ENCODE data around the gene MED13L. TPM values are rescaled to one million over a fixed set of nuclear protein-coding genes. Genes with fewer than 3 reads are reported as not detected.

MED13L gene
- total RNA-seq, 2 donors from 2014 or later, result 88.9 to 140 TPM

DNA sequence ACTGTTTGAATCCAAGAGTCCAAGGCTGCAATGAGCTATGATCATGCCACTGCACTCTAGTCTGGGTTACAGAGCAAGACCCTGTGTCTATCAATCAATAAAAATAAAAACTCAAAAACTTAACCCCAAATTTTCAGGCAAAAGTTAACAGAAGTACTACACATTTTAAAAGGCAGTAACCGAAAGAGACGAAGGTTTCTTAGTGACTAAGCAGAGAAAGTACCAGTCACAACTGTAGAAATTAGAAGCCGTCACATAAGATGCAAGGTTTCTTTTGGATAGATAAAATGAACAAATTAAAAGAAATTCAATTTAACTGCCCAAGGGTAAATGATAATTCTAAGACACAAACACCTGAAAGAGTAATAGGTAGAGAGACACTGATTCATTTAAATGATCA is 103.5 kb downstream of the MED13L start:
- Histone ChIP-seq H3K9me3 (no peaks in the 10 kb centered on the region), H3K27me3 (replicated peaks; ENCODE audit: insufficient read depth) (no peaks in the 10 kb centered on the region), H3K27ac (no peak overlapping the region), H3K4me3 (no peak overlapping the region), H3K4me1 (replicated peaks) (no peaks in the 10 kb centered on the region), H3K36me3 (no peaks in the 10 kb centered on the region)
- intact Hi-C loops (cut with DNase I), result no loop called here
- 94% methylated on average over 3 of the region's 3 CpGs for WGBS
- DNase-seq (ENCODE audit: low spot score), result no peak
- TF ChIP-seq POLR2AphosphoS5 (IDR thresholded peaks at IDR 0.05), result no peak
- TF ChIP-seq, protein P1, sequence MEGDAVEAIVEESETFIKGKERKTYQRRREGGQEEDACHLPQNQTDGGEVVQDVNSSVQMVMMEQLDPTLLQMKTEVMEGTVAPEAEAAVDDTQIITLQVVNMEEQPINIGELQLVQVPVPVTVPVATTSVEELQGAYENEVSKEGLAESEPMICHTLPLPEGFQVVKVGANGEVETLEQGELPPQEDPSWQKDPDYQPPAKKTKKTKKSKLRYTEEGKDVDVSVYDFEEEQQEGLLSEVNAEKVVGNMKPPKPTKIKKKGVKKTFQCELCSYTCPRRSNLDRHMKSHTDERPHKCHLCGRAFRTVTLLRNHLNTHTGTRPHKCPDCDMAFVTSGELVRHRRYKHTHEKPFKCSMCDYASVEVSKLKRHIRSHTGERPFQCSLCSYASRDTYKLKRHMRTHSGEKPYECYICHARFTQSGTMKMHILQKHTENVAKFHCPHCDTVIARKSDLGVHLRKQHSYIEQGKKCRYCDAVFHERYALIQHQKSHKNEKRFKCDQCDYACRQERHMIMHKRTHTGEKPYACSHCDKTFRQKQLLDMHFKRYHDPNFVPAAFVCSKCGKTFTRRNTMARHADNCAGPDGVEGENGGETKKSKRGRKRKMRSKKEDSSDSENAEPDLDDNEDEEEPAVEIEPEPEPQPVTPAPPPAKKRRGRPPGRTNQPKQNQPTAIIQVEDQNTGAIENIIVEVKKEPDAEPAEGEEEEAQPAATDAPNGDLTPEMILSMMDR (IDR thresholded peaks at IDR 0.05), result no peak

DNA sequence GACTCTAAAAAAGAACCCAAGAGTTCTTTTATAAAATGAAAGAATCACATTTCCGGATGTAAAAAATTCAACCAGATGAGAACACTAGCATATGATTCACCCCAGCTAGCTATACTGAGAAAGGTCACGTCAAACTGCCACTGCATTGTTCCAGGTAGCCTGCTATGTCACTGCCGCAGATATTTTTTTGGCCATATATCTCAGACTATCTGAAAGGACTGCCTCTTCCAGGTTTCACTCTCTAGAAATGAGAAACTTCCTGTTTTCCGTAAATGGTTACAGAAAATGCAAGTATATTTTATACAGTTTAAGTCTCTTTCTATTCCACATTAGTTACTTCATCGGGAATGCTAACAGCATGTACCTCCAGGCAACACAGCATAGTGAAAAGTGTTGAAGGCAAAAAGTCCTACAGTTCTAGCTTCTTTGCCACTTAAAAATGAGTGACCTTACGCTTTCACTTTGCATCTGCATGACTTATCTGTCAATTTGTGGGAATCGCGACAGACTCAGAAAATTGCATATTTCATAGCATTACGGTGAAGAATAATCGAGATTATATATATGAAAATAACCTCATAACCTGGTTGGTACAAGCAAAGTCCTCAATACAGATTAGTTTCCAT is 105.2 kb downstream of the MED13L start:
- no peak for TF ChIP-seq POLR2A (IDR thresholded peaks at IDR 0.05)
- TF ChIP-seq, protein P1 (IDR thresholded peaks at IDR 0.05), result no peak
- TF ChIP-seq POLR2AphosphoS5 (IDR thresholded peaks at IDR 0.05), result no peak
- H3K27me3 ChIP-seq (replicated peaks; ENCODE audit: insufficient read depth), result no peaks in the 10 kb centered on the region
- DNase-seq (ENCODE audit: low spot score), result no peak
- WGBS, result 86% methylated on average over 10 of the region's 10 CpGs
- H3K36me3 ChIP-seq, result no peaks in the 10 kb centered on the region
- intact Hi-C loops (cut with DNase I), result no loop called here
- H3K9me3 ChIP-seq, result no peaks in the 10 kb centered on the region
- no peaks in the 10 kb centered on the region for H3K4me1 ChIP-seq (replicated peaks)
- no peak overlapping the region for H3K27ac ChIP-seq
- no peak overlapping the region for H3K4me3 ChIP-seq

DNA sequence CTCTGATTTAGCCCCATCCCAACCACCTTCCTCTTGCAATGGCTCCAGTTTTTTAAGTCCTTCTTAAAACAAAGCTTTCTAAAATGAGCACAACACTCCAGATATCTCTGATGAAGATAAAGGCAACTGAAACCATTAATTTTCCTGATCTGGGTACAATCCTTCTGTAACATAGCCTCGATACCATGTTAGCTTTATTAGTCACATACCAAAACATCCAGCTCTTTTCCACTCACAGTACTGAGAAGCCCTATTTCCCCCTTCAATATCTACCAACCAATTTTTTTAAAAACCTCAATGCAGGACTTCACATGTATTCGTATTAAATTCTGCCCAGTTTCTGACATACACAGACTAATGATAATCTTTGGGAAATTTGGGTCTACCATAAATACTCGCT is 105.9 kb downstream of the MED13L start:
- Histone ChIP-seq H3K4me1 (replicated peaks) (no peaks in the 10 kb centered on the region), H3K4me3 (no peak overlapping the region), H3K9me3 (no peaks in the 10 kb centered on the region), H3K27me3 (replicated peaks; ENCODE audit: insufficient read depth) (no peaks in the 10 kb centered on the region), H3K36me3 (no peaks in the 10 kb centered on the region), H3K27ac (no peak overlapping the region)
- intact Hi-C loops (cut with DNase I), result no loop called here
- 88% methylated on average over 3 of the region's 3 CpGs for WGBS
- no peak for TF ChIP-seq POLR2AphosphoS5 (IDR thresholded peaks at IDR 0.05)
- TF ChIP-seq POLR2A (IDR thresholded peaks at IDR 0.05), result no peak
- no peak for DNase-seq (ENCODE audit: low spot score)

DNA sequence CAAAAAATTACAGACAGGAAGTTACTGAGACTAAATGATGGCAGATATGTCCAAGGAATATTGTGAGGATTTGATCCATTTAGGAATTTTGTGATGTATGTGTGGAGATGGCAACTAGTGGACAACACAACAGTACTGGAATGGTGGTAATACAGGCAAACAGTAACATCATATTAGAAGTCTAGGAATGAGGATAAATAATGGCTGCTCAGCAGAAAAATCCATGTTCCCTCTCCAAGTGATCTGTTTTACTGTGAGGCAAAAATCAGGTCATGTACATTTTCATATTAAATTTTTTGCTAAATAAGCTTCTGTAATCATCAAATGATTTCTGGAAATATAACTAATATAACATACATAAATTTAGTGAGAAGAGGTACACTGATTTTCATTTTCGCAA is 108.4 kb downstream of the MED13L start:
- Histone ChIP-seq H3K4me3 (no peak overlapping the region), H3K27me3 (replicated peaks; ENCODE audit: insufficient read depth) (no peaks in the 10 kb centered on the region), H3K36me3 (no peaks in the 10 kb centered on the region), H3K4me1 (replicated peaks) (no peaks in the 10 kb centered on the region), H3K9me3 (no peaks in the 10 kb centered on the region), H3K27ac (no peak overlapping the region)
- DNase-seq (ENCODE audit: low spot score), result no peak
- 100% methylated on average over 1 of the region's 1 CpG for WGBS
- intact Hi-C loops (cut with DNase I), result no loop called here
- TF ChIP-seq, protein P1 (IDR thresholded peaks at IDR 0.05), result no peak
- no peak for TF ChIP-seq POLR2A (IDR thresholded peaks at IDR 0.05)
- no peak for TF ChIP-seq POLR2AphosphoS5 (IDR thresholded peaks at IDR 0.05)

DNA sequence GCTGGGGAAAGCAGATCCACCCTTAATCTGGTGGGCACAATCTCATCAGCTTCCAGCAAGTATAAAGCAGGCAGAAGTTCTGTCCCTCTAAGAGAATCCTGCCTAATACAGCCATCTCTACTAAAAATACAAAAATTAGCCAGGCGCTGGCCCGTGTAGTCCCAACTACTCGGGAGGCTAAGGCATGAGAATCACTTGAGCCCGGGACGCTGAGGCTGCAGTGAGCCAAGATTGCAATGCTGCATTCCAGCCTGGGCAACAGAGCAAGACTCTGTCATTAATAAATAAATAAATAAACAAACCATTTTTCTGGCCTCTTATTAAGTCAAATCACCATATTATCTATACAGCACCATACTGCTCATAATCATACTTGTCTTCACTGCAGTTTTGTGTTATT is 111.2 kb downstream of the MED13L start:
- TF ChIP-seq POLR2A (IDR thresholded peaks at IDR 0.05) (no peak), POLR2AphosphoS5 (IDR thresholded peaks at IDR 0.05) (no peak)
- TF ChIP-seq, protein P1 (IDR thresholded peaks at IDR 0.05), result no peak
- intact Hi-C loops (cut with DNase I), result no loop called here
- H3K9me3 ChIP-seq, result no peaks in the 10 kb centered on the region
- no peaks in the 10 kb centered on the region for H3K27me3 ChIP-seq (replicated peaks; ENCODE audit: insufficient read depth)
- 91% methylated on average over 5 of the region's 5 CpGs for WGBS
- no peak overlapping the region for H3K27ac ChIP-seq
- no peaks in the 10 kb centered on the region for H3K4me1 ChIP-seq (replicated peaks)
- no peaks in the 10 kb centered on the region for H3K36me3 ChIP-seq
- no peak overlapping the region for H3K4me3 ChIP-seq
- no peak for DNase-seq (ENCODE audit: low spot score)
